Epithelial cell of proximal tubule (primary cell): Measurements from ENCODE around the gene KRTAP10-8. TPM values are rescaled to one million over a fixed set of nuclear protein-coding genes. Genes with fewer than 3 reads are reported as not detected.

Experiments used
- DNase-seq: peaks from one replicate; pipeline ENCODE4 v3.0.0-alpha.2; 2011; ENCODE audit warnings: low read depth
- H3K4me3 ChIP-seq: 2 replicates; pipeline ENCODE4 v1.5.1; 2011; ENCODE audit warnings: low read depth, mild to moderate bottlenecking, low read length
- total RNA-seq: library from RNA; depleted of rRNA; stranded (reverse); fragments of >200 nt; gene quantifications from 2 replicates; pipeline ENCODE4 v1.2.3, GENCODE V29; 2015
- TF ChIP-seq, protein P1 (sequence below): conservative IDR thresholded peaks from 2 replicates; pipeline ENCODE4 v1.5.1; 2012; ENCODE audit warnings: low read depth, mild to moderate bottlenecking, low read length

Gene KRTAP10-8
- total RNA-seq, 1 donor from 2014 or later = not detected

DNA sequence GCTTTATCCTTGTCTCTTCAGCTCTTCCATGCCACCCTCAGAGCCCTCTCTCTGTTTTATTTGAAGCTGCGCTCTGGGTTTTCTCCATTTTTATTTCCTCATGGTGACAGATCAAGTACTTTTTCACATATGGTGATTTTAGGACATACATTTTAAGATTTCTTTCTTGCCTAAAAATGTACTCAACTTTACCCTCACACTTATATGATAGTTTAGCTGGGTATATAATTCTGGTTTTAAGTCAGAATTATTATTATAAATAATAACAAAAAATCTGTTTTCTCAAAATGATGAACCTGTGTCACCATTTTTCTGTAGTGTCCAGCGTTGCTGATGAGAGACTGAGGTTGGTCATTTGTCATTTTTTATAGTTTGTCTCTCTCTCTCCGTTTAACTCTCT, 30.7 kb upstream of the KRTAP10-8 start:
- no peak overlapping the region for H3K4me3 ChIP-seq
- no peak for DNase-seq
- TF ChIP-seq, protein P1, sequence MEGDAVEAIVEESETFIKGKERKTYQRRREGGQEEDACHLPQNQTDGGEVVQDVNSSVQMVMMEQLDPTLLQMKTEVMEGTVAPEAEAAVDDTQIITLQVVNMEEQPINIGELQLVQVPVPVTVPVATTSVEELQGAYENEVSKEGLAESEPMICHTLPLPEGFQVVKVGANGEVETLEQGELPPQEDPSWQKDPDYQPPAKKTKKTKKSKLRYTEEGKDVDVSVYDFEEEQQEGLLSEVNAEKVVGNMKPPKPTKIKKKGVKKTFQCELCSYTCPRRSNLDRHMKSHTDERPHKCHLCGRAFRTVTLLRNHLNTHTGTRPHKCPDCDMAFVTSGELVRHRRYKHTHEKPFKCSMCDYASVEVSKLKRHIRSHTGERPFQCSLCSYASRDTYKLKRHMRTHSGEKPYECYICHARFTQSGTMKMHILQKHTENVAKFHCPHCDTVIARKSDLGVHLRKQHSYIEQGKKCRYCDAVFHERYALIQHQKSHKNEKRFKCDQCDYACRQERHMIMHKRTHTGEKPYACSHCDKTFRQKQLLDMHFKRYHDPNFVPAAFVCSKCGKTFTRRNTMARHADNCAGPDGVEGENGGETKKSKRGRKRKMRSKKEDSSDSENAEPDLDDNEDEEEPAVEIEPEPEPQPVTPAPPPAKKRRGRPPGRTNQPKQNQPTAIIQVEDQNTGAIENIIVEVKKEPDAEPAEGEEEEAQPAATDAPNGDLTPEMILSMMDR = no peak

DNA sequence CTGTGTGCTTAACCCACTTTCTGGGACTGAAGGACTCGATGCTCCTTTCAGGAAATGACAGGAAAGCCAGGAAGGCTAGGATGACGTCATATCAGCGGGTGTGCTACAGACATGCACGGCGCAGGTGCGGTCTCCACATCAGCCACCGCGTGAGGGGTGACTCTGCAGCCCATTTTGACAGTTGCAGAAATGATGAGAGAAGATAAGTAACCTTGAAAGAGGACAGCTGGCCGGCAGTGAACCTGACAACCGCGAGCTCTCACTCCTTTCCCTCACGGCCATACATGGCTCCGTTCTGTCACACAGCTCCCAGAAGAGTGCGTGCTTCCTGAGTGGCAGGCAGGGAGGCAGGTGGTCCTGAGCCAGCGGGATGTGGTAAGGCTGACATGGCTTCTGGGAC, 29.8 kb upstream of the KRTAP10-8 start:
- no peak for DNase-seq
- TF ChIP-seq, protein P1 = no peak
- H3K4me3 ChIP-seq = no peak overlapping the region

DNA sequence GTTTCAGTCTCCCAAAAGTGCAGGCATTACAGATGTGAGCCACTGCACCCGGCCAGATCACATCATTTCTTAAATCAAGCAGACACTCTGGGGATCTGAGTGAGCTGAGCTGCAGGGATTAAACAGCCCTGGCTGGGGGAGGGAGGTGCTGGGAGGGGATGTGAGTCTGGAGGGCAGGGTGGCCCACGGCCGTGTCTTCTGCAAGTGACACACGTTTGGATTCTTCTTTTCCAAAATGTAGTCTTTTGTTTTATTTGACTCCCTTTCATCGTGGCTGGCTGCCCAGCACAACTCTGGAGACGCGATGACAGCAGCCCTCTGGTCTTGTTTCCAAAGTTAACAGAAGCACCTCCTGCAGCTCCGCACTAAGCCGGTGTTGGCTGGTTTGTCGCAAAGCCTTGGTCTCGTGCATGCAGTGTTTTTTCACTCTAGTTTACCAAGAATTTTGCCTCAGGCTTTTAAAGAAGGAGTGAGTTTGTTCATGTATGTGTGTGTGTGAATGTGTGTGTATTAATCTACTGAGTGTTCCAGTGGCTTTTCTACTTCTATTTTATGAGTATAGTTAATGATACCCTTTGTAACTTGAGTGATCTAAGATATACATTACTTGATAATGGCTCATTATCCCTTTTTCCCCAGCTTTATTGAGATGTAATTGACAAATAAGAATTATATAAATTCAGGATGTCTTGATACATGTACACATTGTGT, 28.6 kb upstream of the KRTAP10-8 start:
- no peak for DNase-seq
- TF ChIP-seq, protein P1 = no peak
- no peak overlapping the region for H3K4me3 ChIP-seq

DNA sequence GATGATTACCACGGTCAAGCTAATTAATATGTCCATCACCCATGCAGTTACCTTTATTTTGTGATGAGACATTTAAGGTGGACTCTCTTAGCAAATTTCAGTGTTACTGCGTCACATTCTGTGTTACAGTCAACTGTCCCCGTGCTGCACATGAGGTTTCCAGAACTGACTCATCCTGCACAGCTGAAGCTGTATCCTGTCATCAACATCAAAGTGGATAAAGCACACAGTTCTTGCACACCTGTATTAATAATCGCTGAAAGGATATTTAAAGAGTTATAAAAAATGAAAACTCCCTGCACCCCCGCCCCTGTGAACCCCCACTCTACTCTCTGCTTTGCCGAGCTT, 28.1 kb upstream of the KRTAP10-8 start:
- H3K4me3 ChIP-seq = no peak overlapping the region
- TF ChIP-seq, protein P1 = no peak
- no peak for DNase-seq

DNA sequence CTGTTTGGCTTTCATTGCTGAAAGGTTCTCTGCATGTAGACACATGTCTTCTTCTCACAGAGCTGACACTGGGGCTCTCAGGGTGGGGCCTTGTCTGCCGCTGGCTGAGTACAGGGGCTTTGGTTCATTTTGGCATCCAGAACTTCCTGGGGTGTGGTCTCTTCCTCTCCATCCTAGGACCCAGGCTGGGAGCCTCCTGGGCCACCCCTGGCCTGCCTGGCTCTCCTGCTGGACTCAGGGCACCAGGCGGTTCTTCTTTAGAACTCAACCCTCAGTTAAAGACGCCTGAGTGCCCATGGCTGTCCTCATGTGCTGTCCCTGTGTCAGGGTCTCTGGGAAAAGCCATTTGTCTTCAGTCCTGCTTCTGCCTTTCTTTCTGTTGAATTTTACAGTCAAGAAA, 26.0 kb upstream of the KRTAP10-8 start:
- H3K4me3 ChIP-seq = no peak overlapping the region
- no peak for DNase-seq
- TF ChIP-seq, protein P1 = no peak

DNA sequence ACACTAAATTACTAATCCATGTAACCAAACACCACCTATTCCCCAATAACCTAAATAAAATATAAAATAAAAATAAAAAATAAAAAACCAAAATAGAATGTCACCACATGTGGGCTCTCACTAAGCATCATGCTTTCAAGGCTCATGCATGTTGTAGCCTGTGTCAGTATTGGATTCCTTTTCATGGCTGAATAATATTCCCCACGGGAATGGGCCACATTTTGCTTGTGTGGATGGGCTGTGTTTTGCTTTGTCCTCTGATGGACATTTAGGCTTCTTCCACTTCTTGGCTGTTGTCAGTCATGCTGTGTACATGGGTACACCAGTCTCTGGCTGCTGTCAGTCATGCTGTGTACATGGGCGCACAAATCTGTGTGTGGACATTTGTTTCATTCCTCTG, 22.8 kb upstream of the KRTAP10-8 start:
- TF ChIP-seq, protein P1 = no peak
- DNase-seq = no peak
- no peak overlapping the region for H3K4me3 ChIP-seq
